NB4 (cell line): ENCODE results near the gene CPN2.

Experiments used
- POLR2A ChIP-seq: IDR thresholded peaks from 2 replicates; pipeline ENCODE4 v1.6.1; 2011; ENCODE audit warnings: mild to moderate bottlenecking; ENCODE audit not compliant: insufficient read length; ENCODE audit errors: extremely low read depth
- TF ChIP-seq, protein P1 (sequence below): IDR thresholded peaks from one replicate; pipeline ENCODE4 v1.5.1; 2012; ENCODE audit warnings: low read depth, low read length

DNA sequence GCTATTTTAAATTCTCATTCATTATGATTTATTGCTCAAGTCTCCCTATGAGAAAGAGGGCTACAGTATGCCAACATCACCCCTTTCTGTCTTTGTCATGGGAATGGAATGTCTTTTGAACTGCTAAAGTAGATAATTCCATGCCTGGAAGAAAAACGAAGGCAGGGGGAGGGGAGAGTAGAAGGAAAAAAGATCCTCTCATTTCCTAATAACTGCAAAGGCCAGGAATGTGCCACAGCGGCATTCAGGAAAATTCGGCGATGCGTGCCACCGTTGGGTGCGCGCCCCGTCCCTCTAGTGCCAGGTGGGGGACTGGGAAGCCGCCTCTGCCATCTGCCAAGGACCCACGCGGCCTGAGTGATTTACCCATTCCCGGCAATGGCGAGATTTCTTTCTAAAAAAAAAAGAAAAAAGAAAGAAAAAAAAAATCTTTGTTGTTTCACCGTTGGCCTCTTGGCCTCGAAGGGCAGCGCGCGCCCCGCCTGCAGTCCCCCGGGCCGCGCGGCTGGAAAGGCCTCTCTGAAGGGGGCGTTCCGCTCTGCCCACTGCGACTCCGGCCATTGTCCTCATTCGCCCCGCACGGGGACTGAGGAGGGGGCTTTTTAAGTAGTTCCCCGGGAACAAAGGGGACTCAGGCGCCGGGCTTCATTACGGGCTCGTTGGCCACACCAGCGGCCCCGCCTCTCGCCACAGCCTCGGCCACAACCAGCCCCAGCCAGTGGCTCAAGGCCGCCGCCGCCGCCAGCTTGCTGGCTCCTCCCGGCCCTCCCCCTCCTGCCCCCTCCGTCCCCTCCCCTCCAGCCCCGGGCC, 54.5 kb downstream of the CPN2 start:
- TF ChIP-seq, protein P1, sequence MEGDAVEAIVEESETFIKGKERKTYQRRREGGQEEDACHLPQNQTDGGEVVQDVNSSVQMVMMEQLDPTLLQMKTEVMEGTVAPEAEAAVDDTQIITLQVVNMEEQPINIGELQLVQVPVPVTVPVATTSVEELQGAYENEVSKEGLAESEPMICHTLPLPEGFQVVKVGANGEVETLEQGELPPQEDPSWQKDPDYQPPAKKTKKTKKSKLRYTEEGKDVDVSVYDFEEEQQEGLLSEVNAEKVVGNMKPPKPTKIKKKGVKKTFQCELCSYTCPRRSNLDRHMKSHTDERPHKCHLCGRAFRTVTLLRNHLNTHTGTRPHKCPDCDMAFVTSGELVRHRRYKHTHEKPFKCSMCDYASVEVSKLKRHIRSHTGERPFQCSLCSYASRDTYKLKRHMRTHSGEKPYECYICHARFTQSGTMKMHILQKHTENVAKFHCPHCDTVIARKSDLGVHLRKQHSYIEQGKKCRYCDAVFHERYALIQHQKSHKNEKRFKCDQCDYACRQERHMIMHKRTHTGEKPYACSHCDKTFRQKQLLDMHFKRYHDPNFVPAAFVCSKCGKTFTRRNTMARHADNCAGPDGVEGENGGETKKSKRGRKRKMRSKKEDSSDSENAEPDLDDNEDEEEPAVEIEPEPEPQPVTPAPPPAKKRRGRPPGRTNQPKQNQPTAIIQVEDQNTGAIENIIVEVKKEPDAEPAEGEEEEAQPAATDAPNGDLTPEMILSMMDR = no peak
- no peak for TF ChIP-seq POLR2A
